ENCODE data around the gene TSPAN1. TPM values are rescaled to one million over a fixed set of nuclear protein-coding genes. Genes with fewer than 3 reads are reported as not detected.

The TSPAN1 gene
- total and polyA plus RNA-seq, 4 donors, result 45.3 to 174 (median 139) TPM

DNA sequence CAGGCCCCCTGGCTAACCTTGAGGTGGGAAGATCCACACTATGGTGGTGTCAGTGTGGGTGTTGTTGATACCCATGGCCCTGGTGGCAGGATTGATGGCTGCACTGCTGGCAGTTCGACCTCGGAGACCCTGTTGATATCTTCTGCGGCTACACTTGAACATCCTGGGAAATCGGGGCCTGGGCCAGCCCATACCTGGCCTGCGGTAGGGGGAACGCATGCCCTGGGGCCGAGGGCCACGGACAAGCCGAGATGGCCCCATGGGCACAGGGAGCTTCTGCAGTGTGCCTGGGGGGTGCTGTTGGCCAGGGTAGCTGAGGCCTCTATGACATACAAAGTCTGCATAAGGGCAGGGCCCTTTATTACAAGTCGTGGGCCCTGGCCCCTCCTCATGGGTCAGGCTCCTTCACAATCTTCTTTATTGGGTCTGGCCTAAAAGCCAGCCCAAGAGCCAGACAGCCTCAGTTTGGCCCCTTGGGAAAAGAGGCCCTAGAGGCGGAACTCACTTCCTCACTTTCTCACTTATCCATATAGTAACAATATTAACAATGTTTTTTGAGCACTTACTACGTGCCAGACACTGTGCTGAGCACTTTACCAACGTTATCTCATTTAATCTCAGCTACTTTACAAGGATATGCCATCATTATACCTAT, 1.5 kb downstream of the TSPAN1 start, which contains the start of gene P3R3URF:
Gene P3R3URF (minus strand): TSS at position 278 of the 655 bp plus-strand sequence. CDS start 17 bp downstream, at position 261.
- no peak for ATAC-seq (ENCODE audit: insufficient read depth, low FRiP score)
- DNase-seq, result no peak
- WGBS, 2 donors, result 90 to 92% methylated on average over 13 of the region's 13 CpGs
- Histone ChIP-seq H3K27ac (ENCODE audit: low read depth in 1 of 2, low read length in 1 of 2) (peak within 1 kb of the TSS in 1 of 2 donors; percentile 53), H3K4me3 (no peak within 1 kb of the TSS), H3K4me1 (ENCODE audit: control insufficient read depth in 5 of 5, insufficient read depth in 5 of 5, low read length in 5 of 5) (peaks cover 0 to 26% (median 3%) of the 10 kb centered on the region in 5 donors), H3K9me3 (ENCODE audit: control insufficient read depth in 4 of 4, insufficient read depth in 3 of 4, low read length in 3 of 4) (no peaks in the 10 kb centered on the region), H3K9ac (ENCODE audit: insufficient read depth in 1 of 2, low read length in 2 of 2) (no peak within 1 kb of the TSS), H3K27me3 (ENCODE audit: control insufficient read depth in 3 of 3, insufficient read depth in 3 of 3, low read length in 2 of 3) (no peaks in the 10 kb centered on the region), H3K36me3 (ENCODE audit: control insufficient read depth in 4 of 4, insufficient read depth in 4 of 4, low read length in 4 of 4) (no peaks in the 10 kb centered on the region)
- TF ChIP-seq, protein P1, sequence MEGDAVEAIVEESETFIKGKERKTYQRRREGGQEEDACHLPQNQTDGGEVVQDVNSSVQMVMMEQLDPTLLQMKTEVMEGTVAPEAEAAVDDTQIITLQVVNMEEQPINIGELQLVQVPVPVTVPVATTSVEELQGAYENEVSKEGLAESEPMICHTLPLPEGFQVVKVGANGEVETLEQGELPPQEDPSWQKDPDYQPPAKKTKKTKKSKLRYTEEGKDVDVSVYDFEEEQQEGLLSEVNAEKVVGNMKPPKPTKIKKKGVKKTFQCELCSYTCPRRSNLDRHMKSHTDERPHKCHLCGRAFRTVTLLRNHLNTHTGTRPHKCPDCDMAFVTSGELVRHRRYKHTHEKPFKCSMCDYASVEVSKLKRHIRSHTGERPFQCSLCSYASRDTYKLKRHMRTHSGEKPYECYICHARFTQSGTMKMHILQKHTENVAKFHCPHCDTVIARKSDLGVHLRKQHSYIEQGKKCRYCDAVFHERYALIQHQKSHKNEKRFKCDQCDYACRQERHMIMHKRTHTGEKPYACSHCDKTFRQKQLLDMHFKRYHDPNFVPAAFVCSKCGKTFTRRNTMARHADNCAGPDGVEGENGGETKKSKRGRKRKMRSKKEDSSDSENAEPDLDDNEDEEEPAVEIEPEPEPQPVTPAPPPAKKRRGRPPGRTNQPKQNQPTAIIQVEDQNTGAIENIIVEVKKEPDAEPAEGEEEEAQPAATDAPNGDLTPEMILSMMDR (IDR thresholded peaks at IDR 0.05; ENCODE audit: control extremely low read depth, extremely low read depth), result no peak

DNA sequence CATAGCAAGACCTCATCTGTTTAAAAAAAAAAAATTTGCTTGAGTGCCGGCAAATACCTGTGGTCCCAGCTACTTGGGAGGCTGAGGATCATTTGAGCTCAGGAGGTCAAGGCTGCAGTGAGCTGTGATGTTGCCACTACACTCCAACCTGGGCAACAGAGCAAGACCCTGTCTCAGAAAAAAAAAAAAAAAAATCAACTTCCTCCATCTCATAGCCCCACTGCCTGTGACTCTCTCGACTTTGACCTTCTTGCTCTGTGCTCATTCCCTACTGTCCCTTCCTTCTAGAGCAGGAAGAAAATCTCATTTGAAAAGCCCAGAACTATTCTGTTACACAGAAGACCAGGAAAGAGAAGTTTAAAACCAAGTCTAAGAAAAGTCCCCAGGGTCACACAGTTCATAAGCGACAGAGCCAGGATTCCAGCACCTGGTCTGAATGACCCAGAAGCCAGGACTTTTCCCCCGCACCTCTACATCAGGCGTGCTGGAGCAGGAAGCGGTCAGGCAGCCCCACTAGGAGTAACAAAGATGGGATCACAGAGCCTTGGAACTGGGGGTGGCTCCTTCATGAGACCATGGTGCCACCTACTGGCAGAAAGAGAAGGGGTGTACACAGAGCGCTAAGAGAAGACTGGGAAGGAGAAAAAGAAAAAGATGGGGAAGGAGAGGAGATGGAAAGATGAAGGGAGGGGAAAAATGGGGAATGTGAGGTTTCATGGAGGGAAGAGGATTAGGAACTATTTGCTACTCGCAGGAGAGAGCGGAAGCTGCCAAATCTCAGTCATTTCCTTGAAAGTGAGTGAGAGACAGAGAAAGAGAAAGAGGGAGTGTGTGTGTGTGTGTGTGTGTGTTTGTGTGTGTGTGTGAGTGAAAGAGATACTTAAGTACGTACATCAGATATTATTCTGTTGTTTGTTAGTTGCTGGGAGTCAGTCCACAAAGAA, 4.5 kb downstream of the TSPAN1 start:
- Histone ChIP-seq H3K4me3 (no peak overlapping the region), H3K36me3 (ENCODE audit: control insufficient read depth in 4 of 4, insufficient read depth in 4 of 4, low read length in 4 of 4) (no peaks in the 10 kb centered on the region), H3K9me3 (ENCODE audit: control insufficient read depth in 4 of 4, insufficient read depth in 3 of 4, low read length in 3 of 4) (no peaks in the 10 kb centered on the region), H3K27me3 (ENCODE audit: control insufficient read depth in 3 of 3, insufficient read depth in 3 of 3, low read length in 2 of 3) (no peaks in the 10 kb centered on the region), H3K9ac (ENCODE audit: insufficient read depth in 1 of 2, low read length in 2 of 2) (no peak overlapping the region), H3K4me1 (ENCODE audit: control insufficient read depth in 5 of 5, insufficient read depth in 5 of 5, low read length in 5 of 5) (peaks cover 0 to 19% (median 7%) of the 10 kb centered on the region in 5 donors), H3K27ac (ENCODE audit: low read depth in 1 of 2, low read length in 1 of 2) (peak overlapping the region in 1 of 2 donors; percentile 2)
- 11 to 18% methylated on average over 10 of the region's 10 CpGs for WGBS, 2 donors
- TF ChIP-seq, protein P1 (IDR thresholded peaks at IDR 0.05; ENCODE audit: control extremely low read depth, extremely low read depth), result peak; percentile 97
- DNase-seq (peak; percentile 86 to 93 (median 93)), ATAC-seq (ENCODE audit: insufficient read depth, low FRiP score) (peak; percentile 86)

DNA sequence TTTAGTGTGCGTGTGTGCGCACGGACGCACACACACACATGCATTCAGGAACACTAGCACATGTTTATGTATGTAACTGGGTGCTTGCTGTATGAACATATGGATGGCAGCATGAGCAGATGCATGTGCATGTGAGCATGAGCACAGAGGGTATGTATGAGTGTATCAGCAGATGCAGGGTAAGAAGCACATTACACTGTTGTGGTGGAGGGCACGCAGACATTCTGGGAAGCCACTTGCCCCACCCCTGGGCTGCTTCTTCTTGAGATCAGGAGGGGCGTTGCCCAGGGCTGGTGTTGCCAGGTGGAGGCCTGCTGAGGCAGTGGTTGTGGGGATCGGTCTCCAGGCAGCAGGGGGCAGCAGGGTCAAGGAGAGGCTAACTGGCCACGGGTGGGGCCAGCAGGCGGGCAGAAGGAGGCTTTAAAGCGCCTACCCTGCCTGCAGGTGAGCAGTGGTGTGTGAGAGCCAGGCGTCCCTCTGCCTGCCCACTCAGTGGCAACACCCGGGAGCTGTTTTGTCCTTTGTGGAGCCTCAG, 5.3 kb downstream of the TSPAN1 start:
- no peaks in the 10 kb centered on the region for H3K27me3 ChIP-seq (ENCODE audit: control insufficient read depth in 3 of 3, insufficient read depth in 3 of 3, low read length in 2 of 3)
- no peak overlapping the region for H3K9ac ChIP-seq (ENCODE audit: insufficient read depth in 1 of 2, low read length in 2 of 2)
- DNase-seq (no peak), ATAC-seq (ENCODE audit: insufficient read depth, low FRiP score) (no peak)
- no peaks in the 10 kb centered on the region for H3K9me3 ChIP-seq (ENCODE audit: control insufficient read depth in 4 of 4, insufficient read depth in 3 of 4, low read length in 3 of 4)
- H3K4me1 ChIP-seq (ENCODE audit: control insufficient read depth in 5 of 5, insufficient read depth in 5 of 5, low read length in 5 of 5), result peaks cover 0 to 21% (median 7%) of the 10 kb centered on the region in 5 donors
- H3K4me3 ChIP-seq, result no peak overlapping the region
- H3K27ac ChIP-seq (ENCODE audit: low read depth in 1 of 2, low read length in 1 of 2), result no peak overlapping the region
- WGBS, 2 donors, result 57 to 74% methylated on average over 12 of the region's 12 CpGs
- TF ChIP-seq, protein P1 (IDR thresholded peaks at IDR 0.05; ENCODE audit: control extremely low read depth, extremely low read depth), result peak; percentile 4
- H3K36me3 ChIP-seq (ENCODE audit: control insufficient read depth in 4 of 4, insufficient read depth in 4 of 4, low read length in 4 of 4), result no peaks in the 10 kb centered on the region
